NCI-H345 (cell line): ENCODE data around the gene ADAMTS2.

Experiments
- DNase-seq: peaks from one replicate; lab custom pipeline; 2025; lab: John Stamatoyannopoulos, UW

The ADAMTS2 gene

DNA sequence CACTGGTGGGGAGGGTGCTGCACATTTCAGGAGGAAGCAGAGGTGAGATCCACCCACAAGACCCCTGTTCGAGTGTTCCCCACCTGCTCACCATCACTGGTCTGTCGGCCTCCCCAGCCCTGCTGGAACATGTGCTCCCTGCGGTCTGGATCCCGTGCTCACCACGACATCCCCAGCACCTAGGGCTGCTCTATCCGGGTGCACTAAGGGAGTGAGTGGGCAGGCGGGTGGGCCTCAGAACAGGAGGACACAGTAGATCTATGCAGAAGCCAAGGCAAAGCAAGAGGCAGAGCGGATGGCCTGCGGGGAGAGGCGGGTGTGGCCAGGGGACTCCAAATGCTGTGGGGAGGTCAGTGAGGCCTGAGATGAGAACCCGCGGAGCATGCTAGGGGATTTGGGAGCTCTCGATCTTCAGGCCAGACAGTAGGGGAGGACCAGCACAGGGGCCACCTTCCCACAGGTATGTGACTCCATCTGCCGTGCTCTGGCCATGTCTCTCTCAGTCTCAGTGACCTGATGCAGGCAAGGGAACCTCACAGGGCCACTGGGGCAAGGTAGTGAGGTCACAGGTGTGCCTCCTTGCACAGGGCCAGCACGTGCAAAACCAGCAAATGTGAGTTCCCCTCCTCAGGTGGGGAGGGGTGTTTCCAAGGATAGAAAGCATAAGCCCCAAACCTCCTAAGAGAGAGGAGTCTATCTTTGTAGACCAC is 150.9 kb downstream of the ADAMTS2 start:
- no peak for DNase-seq

DNA sequence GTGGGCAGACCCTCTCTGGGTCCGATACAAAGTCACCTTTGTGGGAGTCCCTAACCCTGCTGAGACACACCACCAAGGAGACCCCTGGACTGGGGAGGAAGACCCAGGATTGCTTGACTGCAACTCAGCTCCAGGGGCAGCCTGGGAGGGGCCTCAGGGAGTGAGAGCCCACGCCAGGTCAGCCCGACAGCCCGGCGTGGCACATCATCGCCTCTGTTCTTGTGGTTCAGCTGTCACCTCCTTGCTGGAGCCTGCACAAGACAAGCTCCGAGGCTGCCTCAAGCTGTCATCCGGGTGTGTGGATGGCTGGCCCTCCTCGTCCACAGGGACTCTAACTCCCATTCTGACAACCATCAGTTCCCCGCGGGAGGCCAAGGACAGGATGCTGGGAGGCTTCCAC is 151.5 kb downstream of the ADAMTS2 start:
- DNase-seq = no peak

DNA sequence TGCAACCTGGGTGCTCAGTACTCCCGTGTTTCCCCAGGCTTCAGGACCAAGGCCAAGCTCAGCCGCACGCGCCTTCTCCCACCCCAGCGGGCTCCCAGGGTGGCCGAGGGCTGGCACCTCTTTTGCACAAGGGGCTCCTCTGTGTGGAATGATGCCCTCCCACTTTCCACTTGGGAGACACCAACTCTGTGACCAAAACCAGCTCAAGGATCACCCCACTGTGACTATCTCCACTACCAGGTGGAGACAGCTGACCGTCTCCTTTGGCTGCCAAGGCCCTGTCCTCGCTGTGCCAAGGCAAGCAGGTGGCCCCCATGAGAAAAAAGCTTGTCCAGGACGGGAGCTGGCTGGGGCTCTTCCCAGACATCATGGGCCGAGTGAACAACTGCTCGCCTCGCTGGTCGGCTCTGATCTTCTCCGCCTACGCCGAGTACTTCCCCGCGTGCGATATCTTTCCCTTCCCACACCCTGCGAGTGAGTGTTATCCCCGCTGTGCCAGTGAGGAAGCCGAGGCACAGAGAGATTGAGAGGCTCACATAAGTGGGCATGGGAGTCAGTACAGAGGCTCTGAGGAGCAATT is 152.3 kb downstream of the ADAMTS2 start:
- DNase-seq = no peak

DNA sequence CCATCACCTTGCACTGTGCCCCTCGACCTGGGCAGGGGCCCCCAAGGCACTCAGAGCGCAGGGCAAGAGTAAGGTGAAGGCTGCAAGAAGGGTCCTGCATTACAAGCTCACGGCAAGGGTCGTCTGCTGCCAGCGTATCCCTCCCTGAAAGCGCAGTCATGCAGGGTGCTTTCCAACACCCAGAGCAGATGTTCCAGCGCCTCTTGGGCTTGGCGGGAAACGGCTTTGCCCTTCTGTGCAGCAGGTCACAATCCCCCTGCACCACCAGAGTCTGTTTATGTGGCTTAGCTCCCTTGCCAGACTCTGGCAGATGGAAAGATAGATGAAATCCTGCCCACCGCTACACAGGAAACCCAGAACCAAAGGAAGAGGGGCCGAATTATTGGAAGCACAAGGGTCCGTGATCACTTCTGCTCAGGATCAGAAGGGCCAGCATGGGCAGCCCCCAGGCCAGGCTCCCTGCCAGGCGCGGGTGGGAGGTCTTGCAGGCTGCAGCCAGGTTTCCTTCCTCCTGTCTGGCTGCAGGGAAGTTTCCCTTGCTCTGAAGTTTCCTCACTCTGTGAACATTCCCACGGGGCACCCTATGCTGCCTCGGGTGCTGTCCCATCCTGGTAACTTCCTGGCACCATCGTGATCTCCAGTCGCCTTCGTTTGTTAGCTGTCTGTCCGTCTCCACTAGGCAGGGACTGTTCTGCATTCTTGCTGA is 152.9 kb downstream of the ADAMTS2 start:
- DNase-seq = no peak

DNA sequence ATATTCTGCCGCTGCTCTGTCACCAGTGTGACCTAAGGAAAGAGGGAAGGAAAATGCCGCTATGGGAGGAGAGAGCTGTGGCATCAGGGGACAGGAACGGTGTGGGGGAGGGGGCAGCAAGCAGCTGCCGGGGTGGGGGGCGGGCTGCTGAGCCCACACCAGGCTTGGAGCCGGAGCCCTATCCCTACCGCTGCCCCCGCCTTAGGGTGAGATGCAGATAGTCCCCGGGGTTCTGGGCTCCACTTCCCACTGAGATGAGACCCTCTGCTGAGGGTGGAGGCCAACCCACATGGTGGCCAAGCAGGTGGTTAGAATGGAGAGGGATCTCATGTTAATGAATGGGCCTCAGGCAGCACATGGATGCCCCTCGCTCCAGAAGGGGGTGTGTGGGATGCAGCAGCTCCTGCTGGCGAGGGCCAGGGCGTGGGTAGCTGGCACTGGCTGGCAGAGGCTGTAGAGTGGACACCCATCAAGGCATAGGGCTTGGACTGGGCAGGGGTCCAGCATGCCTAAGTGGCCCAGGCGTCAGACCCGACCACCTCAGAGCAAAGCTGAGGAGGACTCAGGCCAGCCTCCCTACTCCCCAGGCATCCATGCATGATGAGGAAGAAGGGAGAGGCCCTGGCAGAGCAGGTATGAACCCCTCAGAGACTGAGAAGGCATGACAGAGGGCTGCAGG is 153.6 kb downstream of the ADAMTS2 start:
- no peak for DNase-seq

DNA sequence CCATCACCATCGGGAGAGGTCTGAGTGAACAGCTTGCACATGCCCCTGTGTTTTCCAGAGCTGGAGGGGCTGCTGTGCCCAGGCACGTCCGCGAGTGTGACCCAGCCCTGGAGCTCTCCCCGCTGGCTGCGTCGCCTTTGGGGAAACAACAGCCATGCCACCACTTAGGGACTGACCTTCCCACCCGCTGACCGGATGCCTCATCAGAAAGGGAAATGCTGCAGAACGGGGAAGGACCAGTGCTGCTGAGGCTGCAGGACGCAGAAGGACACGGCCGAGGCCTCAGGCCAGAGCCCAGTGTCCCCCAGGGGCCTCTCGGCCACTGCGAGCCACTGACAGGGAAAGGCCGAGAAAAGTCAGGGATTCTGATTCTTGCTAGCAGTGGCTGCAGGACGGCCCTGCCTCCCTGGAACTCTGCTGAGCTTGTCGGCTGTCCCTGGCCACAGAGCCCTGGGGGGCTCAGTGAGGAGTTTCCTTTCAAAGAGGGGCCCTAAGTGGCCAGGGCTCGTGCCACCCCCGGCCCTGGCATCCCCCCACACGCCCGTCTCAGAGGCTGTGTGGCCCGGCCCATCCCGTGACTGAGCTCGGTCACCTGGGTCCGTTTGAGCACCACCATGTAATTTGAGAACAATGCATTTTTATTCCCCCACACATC is 154.3 kb downstream of the ADAMTS2 start:
- no peak for DNase-seq

DNA sequence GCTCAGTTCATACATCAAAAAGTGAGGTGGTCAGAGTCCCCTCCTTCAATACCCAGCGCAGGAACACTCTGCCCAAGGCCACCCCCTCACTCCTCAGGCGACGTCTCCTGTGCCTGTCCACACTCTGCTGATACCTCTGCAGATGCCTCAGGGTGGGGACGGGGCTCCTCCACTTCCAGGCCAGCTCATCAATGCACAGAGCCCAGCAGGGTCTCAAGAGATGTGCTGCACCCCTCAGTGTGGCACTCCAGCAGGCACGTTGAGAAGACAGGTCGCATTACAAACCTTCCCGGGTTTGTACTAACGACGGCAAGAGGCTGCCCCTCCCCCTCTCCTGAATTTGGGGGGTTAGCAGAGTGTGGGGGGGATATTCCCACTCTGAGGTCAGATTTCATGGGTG is 156.6 kb downstream of the ADAMTS2 start:
- DNase-seq = no peak

DNA sequence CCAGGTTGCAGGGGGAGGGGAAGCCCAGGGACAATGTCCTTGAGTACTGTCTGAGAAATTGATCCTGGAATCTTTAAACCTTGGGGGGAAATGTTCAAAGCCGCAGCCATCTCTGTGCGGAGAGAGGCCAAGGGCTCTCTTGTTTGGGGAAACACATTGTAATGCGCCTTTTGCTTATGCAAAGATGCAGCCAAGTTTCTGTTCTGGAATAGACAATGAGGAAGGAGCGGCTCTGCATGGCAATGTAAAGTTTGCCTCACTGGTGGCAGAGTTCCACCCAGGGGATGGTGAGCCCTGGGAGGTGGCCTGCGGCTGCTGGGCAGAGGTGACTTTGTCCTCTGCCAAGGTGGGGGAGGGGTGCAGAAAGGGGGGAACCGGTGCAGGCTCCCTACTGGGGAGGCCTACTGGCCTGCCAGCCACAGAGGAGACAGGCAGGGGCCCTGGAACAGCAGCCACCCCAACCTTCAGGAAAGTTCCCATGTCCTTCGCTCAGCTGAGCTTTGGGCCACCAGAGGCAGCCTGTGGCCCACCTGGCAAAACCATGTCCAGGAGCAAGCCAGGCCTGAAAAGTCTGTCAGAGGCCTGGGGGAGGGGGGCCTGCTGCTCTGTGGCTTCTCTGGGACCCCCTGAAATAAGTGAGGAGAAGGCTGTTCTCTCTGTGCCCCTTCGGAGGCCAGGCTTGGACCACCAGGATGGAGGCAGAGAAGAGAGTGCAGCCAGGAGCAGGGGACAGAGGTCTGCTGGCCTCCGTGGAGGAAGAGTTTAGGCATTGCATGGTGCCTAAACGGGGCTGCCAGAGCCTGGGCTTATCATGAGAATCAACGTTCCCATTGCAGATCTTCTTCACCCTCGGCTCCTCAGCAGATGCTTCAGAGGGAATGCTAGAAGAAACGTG is 157.3 kb downstream of the ADAMTS2 start:
- DNase-seq = no peak

DNA sequence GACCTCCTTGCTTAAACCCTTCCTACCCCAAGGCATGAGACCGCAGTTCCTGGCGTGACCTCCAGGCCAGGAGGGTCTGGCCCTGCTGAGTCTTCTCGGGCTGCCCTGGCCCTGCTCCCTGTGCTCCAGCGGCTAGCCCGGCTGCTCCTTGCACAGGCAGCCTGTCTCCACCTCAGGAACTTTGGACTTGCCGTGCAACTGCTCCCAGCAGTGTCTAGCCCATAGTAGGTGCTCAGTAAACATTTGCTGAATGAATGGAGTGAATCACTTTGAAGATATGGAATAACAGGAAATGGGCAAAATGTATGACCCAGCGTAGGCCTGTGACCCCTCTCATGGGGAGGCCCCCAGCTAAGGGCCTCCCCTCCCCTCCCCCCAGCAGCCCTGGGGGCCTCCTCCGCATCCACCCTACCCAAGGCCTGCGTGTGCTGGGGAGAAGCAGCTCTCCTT is 158.0 kb downstream of the ADAMTS2 start:
- DNase-seq = no peak

DNA sequence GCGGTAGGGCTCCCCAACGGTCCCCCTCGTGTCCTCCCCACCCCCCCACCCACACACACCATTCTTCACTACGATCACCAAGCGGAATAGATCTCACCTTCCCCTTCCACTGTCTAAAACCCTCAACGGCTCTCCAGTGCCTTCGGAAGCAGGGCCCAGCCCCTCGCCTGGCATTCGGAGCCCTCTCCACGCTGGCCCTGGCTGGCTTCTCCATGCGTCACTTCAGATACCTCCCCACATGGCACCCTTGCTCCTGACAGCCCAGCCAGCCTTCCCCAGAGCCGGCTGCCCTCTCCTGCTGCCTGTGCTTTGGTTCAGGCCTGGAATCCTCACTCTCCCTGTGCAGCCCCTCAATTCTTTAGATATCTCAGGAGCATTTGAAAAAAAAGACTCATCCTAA is 158.5 kb downstream of the ADAMTS2 start:
- DNase-seq = no peak

DNA sequence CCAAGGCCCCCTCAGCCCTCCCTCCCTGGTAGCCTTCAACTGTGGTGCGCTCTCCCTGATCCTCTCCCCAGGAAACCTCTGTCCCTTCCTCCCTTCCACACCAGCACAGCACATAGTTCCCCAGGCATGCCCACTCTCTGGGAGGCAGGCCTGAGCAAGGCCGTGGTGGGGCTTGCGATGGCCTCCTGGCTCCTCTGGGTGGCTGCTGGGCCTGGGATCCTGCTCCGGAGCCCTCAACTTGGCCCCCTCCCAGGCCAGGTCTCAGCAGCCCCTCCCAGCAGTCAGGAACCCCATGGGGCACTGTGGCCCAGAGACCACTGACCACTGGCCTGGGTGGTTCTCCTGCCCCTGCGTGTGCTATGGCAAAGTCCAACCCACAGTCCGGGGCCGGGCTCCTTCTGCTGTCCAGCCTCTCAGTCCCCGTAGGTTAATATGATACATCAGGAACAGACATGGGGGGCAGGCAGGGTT is 159.3 kb downstream of the ADAMTS2 start:
- DNase-seq = no peak

DNA sequence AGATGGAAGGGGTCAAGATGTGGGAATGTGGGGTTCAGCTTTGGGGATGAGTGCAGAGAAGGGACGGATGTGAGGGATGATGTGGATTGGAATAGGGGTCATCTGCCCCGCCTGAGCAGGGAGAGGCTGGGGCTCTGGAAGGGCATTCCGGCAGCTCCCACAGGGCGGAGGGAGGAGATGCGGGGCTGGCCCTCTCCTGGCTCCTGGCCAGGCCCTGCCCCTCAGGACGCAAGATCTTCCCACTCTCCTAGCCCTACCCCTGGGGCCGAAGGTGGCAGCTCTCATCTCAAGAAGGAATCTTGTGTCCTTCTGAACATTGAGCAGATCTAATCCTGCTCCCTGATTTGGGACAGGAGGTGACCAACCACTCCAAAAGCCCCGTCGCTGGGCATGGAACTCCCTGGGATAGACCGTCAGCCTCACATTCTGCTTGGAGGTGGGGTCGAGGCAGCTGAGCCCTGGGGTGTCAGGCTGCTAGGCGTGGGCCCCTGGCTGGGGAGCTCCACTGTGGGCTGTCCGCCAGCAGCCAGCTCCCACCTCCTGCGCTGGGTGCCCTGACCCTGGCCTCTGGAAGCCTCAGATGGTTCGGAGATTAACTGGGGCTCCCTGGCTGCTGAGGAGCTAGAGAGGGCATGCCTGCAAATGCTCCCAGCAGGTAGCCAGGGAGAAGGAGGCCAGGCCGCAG is 159.9 kb downstream of the ADAMTS2 start:
- no peak for DNase-seq

DNA sequence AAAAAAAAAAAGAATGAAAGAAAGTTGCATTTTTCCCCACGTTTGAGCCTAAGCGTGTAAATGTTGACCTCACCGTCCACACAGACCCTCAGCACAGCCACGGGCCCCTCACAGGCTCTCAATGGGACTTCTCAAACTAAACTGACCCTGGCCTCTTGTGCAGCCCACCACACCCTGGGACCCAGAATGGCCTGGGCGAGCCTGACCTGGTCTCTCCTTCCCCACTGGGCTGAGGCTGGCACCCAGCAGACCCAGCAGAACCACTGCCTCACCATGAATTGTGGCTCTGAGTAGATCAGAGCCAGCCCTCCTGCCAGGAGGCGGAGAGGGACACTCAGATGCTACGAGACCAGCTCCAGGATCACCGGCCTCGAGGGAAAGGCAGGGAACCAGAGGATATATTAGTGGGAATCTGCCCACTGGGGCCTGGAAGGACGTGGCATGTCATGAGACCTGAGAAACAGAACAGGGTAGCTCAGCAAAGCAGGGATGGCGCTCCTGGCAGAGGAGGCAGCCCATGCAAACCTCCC is 160.7 kb downstream of the ADAMTS2 start:
- DNase-seq = no peak

DNA sequence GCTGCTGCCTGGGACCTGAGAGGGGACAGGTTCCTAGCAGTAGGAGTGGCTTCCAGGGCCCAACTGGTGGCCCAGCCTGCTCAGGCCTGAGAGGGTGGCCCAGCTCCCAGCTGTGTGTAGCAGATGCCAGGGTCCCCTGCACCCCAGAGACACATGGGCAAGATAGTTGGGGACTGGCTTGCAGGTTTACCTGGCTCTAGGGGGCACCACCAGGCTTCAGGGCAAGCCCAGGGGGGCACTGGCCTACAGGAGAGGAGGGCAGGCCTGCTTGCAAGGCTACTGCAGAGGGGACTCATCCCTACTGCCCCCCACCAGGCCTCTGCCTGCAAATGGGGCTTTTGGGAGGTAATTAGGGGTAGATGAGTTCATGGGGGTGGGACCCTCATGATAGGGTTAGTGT is 161.8 kb downstream of the ADAMTS2 start:
- DNase-seq = no peak

DNA sequence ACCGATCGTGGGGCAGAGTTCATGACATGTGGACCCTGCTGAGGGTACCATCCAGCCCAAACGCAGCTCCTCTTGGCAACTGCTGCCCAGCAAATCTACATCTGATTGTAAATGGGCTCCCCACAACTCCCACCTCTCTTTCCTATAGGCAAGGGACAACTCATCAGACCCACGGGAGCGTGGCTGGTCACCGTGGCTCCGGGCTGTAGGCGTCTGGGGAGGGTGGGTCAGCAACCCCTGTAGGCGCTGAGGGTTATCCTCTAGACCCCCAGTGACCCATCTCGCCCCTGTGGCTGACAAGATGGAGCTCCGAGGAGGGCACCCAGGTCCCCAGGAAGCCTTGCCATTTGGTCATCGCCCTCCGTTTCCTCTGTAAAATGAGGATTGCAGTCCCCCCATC is 162.7 kb downstream of the ADAMTS2 start:
- no peak for DNase-seq

DNA sequence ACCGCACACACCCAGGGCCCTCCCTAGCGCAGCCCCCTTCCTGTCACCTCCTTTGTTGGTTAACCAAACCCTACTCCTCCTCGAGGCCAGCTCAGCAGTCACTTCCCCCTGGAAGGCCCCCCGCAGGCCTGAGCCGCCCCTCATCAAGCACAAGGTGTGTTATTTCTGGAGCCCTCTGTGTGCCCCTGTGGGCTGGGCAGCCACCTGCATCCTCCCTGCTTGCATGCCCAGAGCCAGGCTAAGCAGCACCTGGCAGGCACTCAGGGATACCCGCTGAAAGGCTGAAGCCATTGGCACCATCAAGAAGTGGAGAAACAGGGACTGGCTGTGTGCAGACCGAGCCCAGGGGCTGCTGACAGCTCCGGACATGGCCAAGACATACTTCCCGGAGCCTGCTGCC is 163.3 kb downstream of the ADAMTS2 start:
- no peak for DNase-seq

DNA sequence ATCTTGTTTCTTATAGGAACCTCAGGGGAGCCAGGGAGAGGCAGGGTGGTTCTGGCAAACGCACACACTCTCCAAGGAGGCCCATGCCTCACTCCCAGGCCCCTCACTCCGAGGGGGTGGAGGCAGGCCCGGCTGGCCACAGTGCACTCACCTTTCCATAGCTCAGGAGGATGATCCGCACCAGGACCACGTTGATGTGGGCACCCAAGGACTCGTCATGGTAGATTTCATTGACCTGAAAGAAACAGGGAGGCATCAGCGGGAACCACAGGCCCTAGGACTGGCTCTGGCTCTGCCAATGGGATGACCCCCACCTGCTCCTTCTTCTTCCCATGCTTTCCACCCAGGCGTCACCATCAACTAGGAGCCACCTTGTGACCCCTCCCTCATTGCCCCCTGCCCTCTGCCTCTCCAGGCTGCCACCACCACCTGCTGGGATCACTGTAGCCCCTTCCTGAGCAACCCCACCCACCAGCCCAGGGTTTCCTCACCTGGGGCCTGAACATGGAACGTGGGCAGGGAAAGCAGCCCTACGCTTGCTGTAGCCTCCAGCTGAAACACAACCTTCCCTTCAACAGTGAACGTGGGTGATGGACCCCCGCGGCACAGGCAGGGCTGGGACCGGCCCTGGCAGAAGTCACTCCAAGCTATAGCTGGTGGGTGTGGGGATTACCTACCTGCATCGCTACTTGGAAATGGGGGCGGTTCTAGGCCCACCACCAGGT is 164.2 kb downstream of the ADAMTS2 start:
- DNase-seq = no peak

DNA sequence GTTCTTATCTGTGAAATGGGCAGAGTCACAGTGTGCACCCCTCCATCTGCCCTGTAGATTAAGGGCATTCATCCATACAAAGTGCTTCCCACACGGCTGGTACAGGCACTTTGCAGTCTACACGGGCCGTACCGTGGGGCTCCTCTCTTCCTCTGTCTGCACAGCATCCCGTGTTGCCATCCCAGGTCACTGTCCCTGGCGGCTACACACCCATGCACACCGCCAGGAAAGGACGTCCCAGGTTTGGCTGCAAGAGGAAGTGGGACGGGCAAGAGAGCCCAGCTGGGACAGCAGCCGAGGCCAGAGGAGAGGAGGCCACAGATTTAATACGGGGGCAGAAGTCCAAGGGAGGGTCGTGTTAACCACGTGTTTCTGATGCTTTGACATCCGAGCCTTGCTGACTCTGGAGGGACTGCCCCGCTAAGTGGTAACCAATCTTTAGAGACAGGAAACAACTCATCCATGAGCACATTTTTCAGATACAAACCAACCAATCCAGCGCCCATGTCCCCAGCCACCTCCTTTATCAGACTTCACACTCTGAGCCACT is 165.1 kb downstream of the ADAMTS2 start:
- no peak for DNase-seq
